Posterior vena cava (tissue), 2 donors: ENCODE measurements around the gene CBX2. TPM values are rescaled to one million over a fixed set of nuclear protein-coding genes. Genes with fewer than 3 reads are reported as not detected.

Experiments
- DNase-seq: peaks from one replicate; pipeline ENCODE4 v3.0.0-alpha.2; 2020; ENCODE audit warnings: low spot score
- intact Hi-C, 2 donors: fragments of 100-400 bp; cut with DNase I; formaldehyde crosslinking; loops; one replicate each; pipeline versions ENCODE4 v1.14.1 to v1.14.2; 2022 to 2023
- total RNA-seq, 2 donors: library from RNA; stranded (reverse); fragmentation: NEBNext Ultra II Directional; extraction: Animal tissue kit (Norgen Biotek cat#: 25700); gene quantifications; one replicate each; pipeline ENCODE4 v1.2.1, GENCODE V29; 2021
- donor health status: DM: yes; HTN: yes; CAD: no.
- donor health status: DM: yes; HTN: yes; CAD: no.

Gene CBX2
- total RNA-seq, 2 donors from 2014 or later, result 1.6 to 1.8 TPM

DNA sequence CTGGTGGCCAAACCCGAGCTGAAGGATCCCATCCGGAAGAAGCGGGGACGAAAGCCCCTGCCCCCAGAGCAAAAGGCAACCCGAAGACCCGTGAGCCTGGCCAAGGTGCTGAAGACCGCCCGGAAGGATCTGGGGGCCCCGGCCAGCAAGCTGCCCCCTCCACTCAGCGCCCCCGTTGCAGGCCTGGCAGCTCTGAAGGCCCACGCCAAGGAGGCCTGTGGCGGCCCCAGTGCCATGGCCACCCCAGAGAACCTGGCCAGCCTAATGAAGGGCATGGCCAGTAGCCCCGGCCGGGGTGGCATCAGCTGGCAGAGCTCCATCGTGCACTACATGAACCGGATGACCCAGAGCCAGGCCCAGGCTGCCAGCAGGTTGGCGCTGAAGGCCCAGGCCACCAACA, 5.9 kb downstream of the CBX2 start:
- DNase-seq, result no peak
- intact Hi-C loops, result no loop called here

DNA sequence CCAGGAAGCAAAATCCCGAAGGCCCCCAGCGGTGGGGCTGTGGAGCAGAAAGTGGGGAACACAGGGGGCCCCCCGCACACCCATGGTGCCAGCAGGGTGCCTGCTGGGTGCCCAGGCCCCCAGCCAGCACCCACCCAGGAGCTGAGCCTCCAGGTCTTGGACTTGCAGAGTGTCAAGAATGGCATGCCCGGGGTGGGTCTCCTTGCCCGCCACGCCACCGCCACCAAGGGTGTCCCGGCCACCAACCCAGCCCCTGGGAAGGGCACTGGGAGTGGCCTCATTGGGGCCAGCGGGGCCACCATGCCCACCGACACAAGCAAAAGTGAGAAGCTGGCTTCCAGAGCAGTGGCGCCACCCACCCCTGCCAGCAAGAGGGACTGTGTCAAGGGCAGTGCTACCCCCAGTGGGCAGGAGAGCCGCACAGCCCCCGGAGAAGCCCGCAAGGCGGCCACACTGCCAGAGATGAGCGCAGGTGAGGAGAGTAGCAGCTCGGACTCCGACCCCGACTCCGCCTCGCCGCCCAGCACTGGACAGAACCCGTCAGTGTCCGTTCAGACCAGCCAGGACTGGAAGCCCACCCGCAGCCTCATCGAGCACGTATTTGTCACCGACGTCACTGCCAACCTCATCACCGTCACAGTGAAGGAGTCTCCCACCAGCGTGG, 6.5 kb downstream of the CBX2 start:
- no peak for DNase-seq
- intact Hi-C loops, result no loop called here

DNA sequence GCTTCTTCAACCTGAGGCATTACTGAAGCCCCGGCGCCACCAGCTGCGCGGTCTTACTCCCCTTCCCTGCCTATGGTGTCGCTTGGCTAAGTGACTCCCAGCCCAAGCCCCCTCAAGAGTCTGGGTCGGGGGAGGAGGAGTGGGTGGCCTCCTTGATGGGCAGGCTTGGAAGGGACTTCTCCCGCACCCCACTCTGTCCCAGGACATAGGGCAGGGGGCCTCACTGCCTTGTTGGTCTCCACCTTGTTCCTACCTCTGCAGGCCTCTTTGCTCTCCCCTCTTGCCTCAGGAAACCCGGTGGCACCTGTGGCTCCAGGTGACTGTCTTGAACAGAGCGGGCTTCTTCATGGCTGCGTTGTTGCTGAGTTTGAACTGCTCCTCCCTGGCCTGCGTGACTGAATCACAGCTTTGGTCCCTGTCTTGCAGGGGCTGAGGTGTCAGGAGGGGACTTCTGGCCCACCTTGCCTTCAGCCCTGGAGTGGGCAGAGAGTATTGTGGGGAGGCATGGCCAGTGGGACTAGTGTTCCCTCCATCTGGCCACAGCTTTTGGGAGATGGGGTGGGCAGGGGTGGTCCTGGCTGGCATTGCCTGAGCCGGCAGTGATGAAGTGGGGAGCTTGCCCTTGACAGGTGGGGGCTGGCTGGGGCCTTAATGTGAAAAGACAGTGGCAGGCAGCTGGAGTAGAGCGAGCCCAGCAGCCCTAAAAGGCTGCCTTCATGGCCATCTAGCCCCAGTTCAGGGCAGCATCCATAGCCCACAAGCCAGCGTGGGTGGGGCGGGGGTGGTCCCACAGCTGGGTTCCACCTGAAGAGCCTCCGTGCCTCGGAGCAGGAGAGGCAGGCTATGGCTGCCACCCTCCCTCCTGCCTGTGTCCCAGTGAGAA, 7.3 kb downstream of the CBX2 start:
- intact Hi-C loops, result no loop called here
- DNase-seq, result no peak

DNA sequence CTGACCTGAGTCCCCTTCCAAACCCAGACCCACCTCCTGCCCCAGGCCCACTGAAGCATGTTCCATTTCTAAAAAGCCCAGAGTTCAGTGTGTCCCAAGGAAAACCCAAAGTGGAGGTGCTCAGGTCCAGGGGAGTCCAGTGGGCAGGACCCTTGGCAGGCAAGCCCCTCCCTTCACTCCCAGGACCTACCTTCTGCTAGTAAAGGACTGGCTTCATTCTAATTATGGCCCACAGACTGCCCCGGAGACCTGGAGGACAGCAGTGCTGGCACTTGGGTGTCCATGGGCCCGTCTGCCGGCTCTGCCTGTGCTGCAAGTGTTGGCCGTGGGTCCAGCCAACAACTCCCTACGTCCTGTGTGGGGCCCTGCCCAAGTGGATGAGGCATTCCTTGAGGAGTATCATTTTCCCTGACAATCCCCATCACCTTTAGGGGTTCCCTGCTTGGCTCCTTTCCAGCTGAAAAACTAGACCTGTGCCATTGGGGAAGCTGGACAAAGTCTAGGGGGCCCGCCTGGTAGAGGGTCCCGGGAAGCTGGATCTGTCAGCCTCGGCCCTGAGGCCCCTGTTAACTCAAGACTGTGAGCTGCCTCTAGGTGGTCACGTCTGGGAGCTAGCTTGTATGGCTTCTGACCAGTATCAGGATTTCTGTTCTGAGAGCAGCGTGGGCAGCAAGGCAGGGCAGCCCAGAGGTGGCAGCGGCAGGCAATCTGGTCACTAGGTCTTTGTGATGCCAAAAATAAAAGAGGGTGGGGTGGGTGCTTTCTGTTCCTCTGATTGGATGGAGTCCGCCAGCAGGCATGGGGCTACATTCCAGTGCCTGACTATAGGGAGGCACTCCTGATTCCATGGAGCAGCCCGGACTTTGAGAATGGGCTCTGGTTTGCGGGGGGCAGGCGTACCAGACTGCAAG, 8.2 kb downstream of the CBX2 start:
- no peak for DNase-seq

DNA sequence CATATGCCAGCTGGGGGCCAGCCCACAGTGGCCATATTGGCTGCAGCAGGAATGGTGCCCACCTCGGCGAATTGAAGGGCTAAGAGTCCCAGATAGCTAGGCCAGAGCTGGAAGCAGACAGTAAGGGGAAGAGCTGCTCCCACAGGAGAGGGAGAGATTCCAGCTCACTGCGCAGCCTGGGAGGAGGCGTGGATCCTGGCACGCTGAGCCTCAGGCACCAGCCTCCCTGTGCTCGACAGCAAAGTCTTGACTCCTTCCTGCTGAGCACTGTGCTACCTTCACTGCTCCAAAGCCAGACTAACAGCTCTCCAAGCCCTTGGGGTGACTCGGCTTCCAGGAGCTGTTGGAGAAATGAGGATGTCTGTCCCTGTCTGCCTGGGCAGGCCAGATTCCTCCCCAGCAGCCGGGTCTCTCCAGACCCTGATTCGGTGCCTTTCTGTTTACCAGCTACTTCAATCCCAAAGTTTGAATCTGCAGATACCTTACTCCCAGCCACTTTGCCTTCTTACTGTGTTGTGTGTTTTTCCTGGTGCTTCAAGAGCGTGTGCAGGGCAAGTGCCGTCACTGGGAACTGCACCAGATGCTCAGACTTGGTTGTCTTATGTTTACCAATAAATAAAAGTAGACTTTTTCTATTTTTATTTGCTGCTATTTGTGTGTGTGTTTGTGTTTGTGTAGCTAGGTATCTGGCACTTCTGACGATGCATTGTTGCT, 9.1 kb downstream of the CBX2 start:
- intact Hi-C loops, result no loop called here
- DNase-seq, result no peak

More for the DNA sequence above, 8.2 kb downstream of the CBX2 start:
- intact Hi-C loops, result no loop called here

DNA sequence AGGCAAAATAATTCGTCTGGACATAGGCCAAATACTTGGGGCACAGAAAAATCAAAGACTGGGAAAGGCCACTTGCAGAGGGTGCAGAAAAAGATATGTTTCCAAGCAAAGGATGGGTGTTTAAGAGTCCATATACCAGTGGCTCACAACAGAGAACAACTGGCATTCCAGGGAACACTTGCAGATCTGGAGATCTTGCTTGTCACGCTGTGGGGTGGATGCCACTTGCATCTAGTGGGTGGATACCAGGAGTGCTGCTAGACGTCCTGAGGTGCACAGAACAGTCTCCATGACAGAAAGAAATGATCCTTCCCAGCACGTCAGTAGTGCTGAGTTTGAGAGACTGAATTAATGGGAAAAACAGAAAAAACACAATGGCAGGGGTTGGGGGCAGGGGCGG, 10.5 kb downstream of the CBX2 start:
- intact Hi-C loops, result no loop called here
- no peak for DNase-seq

DNA sequence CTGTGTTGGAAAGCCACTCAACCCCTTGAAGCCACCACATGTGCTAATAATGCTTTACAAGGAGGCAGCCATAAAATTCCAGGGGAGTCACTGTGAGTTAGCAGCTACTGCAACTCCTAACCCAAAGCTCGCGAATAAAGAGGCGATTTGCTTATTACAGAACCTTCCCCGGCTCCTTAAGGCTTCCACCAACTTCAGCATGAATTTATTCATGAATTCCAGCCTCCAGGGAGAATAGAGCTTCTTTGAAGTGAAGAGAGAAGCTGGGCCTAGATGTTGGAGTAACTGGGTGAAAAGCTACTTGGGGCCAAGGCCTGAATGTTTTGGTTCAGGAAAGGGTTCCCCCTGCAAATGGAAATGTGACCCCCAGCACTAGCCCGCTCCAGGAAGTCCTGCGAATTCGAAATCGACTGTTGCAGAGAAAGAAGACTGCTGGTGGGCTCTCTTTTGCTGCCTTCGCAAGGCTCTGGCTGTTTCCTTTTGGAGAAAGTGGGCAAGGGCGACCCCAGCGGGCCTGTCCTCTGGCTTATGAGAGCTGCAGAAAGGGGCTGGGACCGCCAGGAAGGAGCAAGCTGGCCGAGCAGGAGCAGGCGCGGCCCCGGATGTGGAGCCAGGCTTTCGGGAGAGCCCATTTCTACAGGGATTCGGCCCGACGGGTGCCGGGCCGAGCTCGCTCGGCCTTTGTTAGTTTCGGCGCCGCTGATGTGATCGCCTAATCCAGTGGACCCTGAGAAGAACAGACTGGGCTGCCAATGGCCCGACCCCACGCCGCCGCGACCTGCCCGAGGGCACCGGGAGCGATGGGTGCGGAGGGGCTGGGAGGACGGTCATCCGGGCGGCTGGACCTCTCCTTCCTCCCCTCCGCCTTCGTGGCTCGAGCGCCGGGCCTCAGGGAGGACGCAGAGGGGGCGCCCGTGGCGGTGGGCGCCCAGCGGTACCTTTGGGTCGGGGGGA, 11.3 kb downstream of the CBX2 start:
- no peak for DNase-seq
- intact Hi-C loops, result no loop called here

DNA sequence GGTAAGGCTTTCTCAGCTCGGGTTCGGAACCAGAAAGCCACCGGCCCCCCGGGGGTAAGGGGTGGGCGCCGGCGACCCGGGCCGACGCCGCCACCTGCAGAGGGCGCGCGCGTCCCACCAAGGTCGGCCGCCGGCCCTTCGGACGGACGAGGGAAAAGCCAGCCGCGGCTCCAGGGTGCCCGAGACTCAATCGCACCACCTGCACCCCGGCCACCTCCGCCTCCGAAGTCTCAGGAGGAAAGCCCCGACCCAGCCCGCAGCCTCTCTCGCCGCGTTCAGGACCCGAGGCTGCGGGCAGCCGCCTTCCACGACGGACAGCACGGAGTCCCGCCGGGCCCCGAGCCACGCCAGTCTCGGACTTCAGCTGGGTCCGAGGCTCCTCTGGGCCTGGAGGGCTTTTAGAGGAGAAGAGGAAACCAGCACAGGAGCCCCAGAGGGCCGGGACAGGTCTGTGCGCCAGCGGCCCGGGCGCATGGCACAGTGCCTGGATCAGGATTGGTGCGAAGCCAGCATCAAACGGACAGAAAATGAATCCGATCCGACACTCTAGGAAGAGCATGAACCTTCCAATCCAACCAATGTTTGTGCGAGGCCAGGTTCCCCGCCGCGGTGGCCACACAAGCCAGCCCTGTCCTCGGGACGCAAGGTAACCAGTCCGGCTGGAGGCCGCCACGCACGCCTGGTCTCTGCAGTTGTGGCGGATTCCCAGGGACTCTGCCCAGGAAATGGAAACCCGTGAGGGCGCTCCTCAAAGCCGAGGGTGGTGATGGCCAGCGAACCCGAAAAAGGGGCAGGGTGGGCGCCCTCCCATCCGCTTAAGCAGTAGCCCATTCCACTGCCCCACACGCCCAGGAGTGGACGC, 12.2 kb downstream of the CBX2 start:
- intact Hi-C loops, result loop anchor here (5.0 to 10.0 kb wide), 2 partner anchors 55 to 202 kb away; no protein-coding TSS in a partner anchor
- DNase-seq, result no peak

DNA sequence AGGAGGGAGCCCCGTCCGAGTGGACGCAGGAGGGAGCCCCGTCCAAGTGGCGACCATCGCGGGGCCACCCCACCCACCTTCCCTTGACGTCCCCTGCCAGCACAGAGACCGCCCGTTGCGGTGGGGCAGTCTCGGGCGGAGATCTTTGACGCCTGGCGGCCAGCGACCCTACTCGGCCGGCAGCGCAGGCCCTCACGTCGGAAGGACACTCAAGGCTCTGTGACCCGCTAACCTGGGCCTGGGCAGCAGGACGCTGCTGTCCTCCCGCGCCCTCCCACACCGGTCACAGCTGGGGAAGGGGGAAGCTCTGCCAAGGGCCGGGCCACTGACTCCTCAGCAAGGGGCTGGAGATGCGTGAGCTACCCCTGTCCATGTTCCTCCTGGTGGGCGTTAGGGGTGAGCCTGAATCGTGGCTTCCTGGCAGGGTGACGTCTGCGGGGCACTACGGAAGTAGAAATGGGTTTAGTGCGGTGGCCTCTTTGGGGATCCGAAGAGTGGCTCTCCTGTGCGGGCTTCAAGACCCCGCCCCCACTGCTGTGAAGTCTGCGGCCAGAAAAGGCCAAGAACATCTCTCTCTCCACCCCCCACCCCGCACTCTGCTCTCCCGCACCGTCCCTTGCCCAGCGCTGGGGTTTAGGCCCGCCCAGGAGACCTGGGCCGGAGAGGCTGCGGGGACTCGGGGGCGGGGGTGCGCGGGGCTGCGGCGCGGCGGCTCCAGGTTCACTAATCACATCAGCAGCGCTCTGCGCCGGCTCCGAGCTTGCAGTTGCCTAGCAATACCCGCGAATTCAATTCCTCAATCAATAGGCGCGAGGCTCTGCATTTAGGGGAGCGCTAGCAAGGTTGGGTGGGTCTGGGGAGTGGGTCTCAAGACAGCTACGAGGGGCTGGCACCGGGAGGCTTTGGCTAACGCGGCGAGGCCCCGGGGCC, 13.1 kb downstream of the CBX2 start:
- DNase-seq, result no peak
- intact Hi-C loops, result loop anchor here (5.0 to 10.0 kb wide), 2 partner anchors 54 to 201 kb away; no protein-coding TSS in a partner anchor

DNA sequence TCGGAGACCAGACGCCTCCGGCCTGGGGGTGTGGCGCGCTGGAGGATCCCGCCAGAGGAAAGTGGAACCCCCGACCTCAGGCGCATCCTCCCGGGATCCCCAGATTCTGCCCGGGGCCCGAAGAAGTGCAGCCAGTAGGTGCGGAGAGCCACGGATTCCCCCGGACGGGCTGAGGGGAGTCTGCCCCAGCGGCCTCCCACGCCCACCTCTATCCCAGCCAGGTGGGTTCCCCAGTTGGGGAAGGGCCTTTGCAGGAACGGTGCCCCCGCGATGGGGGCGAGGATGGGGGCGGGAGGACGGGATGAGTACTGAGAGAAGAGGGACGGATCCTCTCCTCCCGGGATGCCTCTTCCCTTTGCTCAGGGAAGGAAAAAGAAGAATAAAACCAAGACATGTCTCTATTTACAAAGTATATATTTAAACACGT, 13.8 kb downstream of the CBX2 start:
- intact Hi-C loops, result loop anchor here (5.0 to 10.0 kb wide), 2 partner anchors 53 to 201 kb away; no protein-coding TSS in a partner anchor
- DNase-seq, result no peak

DNA sequence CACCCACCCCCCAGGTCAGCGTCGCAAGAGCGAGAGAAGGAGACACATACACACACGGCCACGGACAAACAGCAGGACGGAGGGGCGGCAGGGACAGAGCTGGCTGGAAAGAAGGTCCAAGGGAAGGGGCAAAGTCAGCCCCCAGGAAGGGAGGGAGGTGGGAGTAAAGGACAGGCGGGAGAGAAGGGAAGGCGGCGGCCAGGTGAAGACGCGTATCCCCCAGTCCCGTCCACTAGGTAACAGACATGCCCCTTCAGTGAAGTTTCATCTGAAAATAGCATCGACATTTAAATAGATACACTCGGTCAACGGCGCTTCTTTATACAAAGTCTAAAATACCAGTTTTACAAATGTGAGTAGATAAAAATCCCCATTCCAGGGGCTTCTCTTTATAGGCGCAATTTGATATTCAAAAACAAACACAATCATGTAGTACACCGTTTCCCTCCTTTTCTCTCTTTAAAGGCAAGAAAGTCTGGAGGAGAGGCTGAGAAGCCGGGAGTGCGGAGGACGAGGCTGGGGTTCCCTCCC, 14.5 kb downstream of the CBX2 start:
- intact Hi-C loops, result loop anchor here (5.0 to 10.0 kb wide), 2 partner anchors 52 to 200 kb away; no protein-coding TSS in a partner anchor

DNA sequence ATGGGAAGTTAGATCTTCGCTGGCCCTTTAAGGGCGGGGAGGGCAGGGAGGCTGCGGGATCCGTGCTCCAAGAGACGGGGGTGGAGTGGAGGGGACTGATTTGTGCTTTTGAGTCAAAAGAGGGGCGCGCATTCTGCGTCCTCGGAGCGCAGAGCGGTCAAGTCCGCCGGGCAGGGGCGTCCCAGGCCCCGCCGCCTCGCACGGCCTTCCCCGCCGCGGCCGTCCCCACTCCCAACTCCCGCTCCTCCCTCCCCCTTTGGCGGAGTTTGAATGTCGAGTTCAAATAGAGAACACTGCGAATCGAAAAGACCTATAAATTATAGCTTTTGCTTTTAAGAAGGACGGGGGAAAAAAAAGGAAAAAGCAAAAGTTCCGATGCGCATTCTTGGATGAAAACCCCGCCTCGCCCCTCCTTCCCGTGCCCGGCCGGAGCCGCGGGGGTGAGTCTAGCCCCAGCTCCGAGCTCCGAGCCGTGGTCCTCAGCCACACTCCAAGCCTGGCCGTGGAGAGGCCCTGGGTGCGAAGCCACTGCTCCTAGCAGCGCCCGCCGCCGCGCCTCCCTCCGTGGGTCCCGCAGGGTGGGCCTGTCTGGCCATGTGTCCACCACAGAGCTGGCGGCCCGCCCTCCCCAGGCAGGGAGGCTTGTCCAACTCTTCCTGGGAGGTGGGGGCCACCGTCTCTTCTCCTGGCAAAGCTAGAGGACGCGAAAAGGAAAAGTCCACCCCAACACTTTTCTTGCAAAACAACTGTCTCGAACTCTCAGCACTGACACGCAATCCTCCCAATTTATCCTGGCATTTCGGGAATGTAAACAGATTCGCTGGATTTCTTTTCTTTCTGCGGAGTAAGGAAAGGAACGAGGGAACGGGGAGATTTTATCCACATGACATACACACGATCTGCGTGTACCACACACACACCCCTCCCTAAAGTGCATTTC, 15.3 kb downstream of the CBX2 start:
- DNase-seq, result no peak
- intact Hi-C loops, result loop anchor here (5.0 to 10.0 kb wide), 2 partner anchors 52 to 199 kb away; no protein-coding TSS in a partner anchor

More for the DNA sequence above, 14.5 kb downstream of the CBX2 start:
- no peak for DNase-seq

DNA sequence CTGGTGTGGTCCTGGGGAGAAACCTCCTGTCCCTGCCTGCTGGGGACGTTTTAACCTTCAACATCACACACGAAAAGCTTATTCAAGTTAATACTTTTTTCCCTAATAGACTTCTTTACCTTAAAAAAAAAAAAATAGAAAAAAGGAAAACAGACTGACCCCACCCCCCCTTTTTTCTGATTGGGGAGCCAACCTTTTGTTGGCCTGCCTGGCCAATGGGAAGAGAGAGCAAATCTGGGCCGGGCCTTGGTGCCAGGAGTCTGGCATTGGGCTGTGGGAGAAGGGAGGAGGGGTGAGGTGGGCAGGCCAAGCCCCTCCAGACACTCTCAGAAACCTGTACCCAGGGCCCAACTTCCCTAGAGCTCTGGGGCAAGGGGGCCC, 16.0 kb downstream of the CBX2 start:
- DNase-seq, result no peak
- intact Hi-C loops, result loop anchor here (5.0 to 10.0 kb wide), 2 partner anchors 51 to 198 kb away; no protein-coding TSS in a partner anchor
